Measurements from ENCODE around the gene PTGS2.

PTGS2 gene

DNA sequence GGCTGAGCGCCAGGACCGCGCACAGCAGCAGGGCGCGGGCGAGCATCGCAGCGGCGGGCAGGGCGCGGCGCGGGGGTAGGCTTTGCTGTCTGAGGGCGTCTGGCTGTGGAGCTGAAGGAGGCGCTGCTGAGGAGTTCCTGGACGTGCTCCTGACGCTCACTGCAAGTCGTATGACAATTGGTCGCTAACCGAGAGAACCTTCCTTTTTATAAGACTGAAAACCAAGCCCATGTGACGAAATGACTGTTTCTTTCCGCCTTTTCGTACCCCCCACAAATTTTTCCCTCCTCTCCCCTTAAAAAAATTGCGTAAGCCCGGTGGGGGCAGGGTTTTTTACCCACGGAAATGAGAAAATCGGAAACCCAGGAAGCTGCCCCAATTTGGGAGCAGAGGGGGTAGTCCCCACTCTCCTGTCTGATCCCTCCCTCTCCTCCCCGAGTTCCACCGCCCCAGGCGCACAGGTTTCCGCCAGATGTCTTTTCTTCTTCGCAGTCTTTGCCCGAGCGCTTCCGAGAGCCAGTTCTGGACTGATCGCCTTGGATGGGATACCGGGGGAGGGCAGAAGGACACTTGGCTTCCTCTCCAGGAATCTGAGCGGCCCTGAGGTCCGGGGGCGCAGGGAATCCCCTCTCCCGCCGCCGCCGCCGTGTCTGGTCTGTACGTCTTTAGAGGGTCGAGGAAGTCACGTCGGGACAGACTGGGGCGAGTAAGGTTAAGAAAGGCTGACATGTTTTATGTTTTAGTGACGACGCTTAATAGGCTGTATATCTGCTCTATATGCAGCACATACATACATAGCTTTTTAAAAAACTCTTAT lies at the start of gene PTGS2:
Gene PTGS2 (minus strand): TSS at position 179 of the 817 bp plus-strand sequence. CDS start 133 bp downstream, at position 46.
- no peak for DNase-seq

DNA sequence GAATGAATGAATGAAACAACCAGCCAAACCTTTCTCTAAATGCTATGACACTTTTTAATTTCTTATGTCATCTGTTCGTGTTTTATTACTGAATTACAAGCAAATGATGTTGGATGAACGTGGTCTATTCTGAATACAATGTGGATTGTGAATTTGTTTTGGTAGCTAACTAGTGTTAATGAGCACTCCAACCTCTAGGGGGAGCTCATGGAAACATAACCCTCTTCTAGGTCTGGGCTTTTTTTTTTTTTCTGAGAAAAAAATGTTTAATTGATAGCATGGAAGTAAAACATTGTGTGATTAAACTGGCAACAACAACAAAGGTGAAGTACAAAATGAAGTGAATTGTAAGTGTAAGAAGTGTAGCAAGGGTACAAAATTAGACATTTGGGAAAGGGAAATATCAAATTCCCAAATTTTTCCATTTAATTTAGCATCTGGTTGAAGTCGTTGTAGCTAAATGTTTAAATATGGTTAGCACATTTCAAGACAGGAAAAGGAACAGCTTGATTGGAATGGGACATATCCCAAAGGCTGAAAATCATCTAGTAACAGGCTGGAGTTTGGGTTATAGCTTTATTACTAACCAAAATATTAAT lies 42.6 kb upstream of the PTGS2 start:
- no peak for DNase-seq

DNA sequence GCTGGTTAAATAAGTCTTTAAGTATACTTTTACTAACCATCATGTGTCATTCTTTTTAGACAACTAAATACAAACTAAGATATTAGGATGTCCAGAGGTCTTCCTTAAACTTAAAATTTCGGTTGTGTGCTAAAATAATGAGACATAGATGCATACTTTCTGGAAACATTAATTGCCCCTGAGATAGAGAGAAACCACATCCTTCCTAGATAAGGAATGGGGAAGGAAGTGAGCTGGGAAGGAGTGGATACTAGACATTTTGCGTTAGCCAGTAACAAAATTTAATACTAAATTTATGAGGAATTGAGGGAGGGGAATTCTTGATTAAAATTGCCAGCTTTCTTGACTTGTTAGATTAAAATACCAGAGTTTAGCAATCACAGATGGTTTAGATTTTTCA lies 37.1 kb upstream of the PTGS2 start:
- DNase-seq: no peak

DNA sequence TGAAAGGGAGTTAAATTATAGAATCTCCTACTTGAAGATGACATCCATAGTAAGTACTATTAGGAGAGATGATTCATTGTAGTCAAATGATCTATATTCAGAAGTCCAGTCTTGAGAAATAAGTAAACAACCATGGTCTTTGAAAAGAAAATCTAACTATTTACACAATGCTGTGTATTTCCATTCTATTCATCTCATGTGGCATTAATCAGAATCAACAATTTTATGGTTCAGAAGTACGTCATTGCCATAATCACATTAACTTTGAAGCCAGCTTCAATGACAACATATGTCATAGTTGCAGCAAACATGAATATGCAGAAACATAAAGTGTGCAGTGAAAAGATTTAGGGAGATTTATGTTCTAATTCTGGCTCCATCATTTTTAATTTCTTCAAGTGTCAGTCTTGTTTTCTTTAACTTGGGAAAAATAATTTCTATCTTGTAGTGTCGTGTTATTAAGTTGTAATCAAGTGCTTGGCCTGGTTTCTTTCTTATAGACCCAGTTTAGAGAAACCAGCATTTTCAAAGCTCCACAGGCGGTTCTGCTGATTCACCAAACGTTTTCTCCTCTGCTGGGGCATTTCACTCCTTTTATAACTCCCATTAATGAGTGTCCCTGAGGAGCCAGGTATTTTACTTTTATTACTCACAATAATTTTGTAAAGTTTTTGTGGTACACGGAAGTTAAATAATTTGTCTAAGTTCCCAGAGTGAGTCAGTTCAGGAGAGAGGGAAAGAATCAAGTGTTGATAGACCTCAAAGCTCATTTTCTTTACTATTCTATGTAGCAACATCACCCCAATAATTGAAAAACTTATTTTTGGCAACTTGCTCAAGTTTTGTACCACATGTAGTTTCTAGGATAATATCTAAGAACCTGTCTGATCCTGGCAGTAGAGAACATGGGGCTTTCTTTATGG lies 35.9 kb upstream of the PTGS2 start:
- no peak for DNase-seq

DNA sequence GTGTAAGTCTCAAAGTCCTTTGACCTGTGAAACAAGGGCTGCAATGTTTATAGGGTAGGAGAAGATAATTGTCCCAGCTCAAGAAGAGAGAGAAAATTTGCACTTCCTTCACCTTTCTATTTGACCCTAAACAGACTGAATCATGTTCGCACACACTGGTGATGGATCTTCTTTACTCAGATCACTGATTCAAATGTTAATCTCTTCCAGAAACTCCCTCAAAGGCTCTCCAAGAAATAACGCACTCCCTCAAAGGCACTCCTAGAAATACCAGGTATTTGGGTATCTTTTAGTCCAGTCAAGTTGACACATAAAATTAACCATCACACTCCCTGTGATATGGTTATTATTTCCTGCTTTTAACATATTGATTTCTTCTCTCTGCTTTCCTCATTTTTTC lies 30.5 kb upstream of the PTGS2 start:
- no peak for DNase-seq

DNA sequence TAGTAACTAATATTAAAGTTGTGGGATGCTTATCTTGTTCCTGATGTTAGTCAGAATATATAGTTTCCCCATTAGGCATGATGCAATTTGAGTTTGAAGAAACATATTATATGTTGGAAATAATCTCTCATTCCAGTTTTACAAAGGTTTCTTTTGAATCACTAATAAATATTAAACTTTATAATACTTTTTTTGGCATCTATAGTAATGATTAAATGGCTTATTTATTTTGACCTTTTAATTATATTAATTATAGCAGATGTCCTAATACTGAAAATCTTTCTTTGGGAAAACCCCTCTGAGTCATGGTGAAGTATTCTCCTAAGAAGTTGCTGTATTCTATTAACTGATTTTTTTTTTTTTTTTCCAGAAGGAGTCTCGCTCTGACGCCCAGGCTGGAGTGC lies 28.5 kb upstream of the PTGS2 start:
- no peak for DNase-seq

DNA sequence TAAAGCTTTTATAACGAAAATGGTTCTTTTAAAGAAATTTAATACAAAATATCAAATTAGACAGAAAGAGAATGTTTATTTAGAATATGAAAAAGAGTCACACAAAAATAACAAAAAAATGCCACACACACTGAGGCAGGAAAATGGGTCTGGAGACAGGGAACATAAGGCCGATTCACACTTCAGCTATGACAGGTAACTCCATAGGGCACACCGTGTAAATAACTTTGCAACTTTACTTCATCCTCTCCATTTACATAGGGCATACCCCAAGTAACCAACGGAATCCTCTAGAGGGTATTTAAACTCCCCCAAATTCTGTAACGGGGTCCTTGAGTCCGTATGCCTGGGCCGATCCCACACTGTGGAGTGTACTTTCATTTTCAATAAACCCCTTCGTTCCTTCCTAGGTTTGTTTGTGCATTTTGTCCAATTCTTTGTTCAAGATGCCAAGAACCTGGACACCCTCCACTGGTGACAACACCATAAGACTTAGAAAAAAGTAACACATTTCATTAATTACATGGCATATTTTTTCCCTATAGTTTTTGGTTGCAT lies 23.1 kb upstream of the PTGS2 start:
- DNase-seq: no peak

DNA sequence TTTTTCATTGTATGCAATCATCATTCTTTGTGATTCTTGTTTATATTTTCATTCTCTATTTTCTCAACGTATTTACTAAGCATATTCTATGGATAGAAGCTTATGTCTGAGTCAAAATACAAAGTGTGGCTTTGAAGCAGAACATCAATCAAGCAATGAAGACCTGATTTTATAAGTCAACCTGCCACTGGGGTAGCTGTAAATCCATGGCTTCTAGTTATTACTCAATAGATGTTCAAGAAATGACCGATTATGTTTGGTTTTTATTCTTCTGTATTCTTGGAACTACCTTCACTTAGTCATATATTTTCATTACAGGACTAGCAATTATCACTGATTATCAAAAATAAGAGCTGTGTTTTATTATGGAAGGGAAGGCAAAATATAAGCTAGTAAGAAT lies 20.5 kb upstream of the PTGS2 start:
- no peak for DNase-seq

DNA sequence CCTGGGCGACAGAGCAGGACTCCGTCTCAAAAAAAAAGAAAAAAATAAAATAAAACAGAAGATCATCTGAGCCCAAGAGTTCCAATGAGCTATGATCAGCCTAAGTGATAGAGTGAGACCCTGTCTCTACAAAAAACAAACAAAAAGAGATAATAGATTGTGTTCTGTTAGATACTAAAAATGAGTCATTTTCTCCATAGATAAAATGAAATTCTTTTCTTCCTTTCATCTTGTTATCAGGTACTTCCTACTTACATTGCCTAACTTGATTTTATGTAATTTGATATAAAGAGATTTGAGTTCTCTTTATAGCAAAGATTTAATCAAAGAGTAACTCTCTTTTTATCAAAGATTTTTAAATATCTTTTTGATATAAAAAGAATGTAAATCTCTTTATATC lies 19.3 kb upstream of the PTGS2 start:
- no peak for DNase-seq

DNA sequence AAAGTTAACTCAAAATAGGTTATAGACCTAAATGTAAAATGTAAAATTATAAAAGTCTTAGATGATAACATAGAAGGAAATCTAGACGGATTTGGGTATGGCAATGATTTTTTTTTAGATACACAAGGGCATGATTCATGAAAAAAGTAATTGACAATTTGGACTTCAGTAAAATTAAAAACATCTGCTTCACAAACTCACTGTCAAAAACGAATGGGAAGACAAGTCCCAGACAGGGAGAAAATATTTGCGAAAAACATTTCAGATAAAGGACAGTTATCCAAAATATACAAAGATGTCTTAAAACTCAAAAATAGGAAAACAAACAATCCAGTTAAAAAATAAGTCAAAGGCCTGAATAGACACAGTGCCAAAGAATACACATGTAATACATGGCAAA lies 9.7 kb upstream of the PTGS2 start:
- DNase-seq: no peak

DNA sequence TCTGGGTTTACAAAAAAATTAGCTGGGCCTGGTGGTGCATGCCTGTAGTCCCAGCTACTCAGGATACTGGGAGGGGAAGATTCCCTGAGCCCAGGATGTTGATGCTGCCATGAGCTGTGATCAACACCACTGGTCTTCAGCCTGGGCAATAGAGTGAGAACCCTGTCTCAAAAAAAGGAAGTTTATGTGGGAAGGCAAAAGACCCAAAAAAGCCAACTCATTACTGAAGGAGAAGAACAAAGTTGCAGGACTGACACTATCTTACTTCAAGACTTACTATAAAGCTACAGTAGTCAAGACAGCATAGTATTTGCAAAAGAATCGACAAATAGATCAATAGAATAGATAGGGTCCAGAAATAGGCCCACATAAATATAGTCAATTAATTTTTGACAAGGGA lies 9.2 kb upstream of the PTGS2 start:
- no peak for DNase-seq

DNA sequence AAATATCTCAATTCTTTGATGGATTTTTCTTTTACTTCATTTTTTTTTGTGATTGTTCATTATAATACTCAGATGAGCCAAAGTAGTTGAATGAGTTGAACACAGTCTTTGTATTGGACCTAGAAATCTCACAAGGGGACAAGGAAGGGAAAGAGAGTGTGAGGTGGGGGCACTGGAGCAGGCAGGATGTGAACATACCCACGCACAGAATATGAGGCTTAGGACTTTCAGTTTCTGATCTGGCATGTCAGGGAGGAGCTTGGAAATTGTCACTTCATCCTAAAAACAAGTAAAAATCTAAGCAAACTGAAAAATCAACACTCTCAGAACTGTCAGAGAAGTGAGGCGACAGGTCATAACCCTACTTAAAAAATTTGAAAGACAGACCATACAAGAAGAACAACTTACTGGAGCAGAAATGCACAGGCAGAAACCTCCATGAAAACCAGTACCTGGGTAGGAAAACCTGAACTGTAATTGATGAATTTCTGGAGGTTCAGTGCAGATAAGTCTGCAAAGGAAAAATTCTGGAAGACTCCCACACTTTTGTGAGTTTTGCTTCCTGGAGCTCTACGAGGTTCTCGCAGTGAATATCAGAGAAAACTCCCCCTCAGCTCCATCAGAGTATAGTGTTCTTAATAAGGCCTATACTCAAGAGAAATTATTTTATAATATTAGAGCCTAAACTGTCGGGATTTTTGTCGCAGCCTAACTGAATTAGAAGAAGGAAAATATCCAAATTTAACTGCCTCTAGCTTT lies 3.6 kb upstream of the PTGS2 start:
- no peak for DNase-seq

DNA sequence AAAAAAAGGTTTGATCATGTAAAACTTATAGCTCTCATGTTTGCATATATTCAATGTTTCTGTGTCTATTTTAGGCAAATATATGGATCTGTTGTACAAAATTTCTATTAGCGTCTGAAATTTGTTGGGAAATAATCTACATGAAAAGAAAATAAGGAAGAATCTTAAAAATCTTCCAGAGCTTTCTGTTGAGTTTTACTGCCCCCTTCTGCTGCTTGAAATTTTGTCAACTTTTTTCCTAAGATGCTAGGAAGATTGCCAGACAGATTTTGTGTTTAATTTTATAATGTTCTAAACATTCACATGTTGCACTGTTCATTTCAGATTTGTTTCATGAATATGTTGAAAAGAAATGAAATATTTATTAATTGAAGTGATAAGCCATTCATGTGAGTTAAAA lies 2.5 kb upstream of the PTGS2 start:
- no peak for DNase-seq

DNA sequence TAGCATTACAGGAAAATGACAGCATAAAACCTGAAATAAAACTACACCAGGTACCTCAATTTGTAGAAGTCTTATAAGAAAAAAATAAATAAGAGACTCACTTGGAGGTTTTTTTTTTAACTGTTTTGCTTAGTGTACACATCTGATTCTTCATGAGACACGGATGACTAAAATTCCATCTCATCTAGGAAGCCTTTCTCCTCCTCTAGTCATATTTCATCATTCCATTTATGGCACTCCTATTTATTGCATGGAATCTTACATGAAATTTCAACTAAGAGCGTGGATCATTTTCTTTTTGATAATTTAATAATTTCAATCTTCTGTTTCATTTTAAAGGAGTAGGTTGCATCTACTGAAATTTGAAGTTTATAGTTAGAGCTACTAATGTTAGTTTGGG lies 1.6 kb upstream of the PTGS2 start:
- DNase-seq: no peak

DNA sequence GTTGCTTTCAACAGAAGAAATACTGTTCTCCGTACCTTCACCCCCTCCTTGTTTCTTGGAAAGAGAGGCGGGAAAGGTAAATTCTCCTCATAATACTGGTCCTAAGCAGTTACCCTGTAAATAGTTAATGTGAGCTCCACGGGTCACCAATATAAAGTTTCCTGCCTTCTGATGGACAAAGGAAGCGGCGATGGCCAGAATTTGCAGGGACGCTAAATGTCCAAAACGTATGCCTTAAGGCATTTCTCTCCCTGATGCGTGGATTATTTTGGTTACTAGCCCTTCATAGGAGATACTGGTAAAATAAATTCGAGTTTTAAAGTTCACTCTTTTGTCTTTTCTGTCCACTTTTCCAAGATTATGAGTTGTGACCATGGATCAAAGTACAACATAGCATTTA lies 898 bp upstream of the PTGS2 start:
- DNase-seq: no peak

DNA sequence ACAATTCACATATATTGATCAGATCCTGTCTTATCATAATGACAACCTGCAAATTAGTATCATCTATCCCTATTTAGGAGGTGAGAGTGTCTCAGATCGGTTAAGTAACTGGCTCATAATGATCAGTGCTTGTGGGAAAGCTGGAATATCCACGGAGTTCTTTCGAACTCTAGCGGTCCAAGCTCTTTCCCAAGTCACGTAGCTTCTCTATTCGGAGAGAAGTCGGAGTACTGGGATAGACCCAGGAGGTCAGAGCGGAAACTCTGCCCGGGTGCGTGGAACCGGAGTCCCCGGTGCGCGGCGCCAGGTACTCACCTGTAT lies 339 bp downstream of the PTGS2 start:
- no peak for DNase-seq

DNA sequence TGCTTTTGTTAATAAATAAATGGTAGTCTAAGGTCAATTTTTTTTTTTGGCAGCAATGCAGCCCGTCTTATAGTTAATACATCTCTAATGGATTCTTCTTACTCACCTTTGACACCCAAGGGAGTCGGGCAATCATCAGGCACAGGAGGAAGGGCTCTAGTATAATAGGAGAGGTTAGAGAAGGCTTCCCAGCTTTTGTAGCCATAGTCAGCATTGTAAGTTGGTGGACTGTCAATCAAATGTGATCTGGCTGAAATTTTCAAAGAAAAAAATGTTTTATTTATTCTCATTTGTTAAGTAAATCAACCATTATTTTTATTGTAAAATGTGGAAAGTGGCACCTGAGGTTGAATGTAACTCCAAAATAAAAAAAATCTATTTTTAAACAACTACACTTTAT lies 2.1 kb downstream of the PTGS2 start:
- no peak for DNase-seq

DNA sequence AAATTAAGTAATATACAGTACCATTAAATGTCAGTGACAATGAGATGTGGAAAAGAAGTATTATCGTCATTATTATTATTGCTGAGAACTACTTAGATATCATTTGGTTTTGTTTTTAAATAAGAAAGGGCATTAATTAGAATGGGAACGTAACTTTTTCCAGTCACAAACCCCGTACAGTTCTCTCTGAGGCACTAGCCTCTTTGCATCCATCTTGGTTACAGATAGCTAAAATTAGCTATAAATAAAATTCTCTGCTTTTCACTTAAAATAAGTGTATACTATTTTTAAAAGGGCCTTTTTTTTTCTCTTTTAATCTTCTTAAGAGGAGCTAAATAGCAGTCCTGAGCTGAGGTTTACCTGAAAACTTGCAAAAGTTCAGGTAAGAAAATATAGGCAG lies 7.6 kb downstream of the PTGS2 start:
- no peak for DNase-seq

DNA sequence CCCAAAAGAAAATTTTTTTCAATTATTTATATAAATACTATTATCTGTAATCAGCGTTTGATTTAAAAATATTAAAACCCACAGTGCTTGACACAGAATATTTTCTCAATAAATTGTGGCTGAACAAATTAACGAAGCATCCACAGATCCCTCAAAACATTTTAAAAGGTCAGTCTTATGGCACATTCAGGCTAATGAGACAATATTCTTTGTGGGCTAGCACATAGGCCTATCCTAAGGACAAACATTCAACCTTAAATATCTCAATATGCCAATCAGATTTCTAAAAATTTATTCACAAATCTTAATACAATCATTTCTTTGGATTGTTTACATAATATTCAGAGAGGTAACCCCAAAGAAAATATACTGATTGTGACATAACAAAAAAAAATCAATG lies 8.1 kb downstream of the PTGS2 start:
- DNase-seq: no peak

DNA sequence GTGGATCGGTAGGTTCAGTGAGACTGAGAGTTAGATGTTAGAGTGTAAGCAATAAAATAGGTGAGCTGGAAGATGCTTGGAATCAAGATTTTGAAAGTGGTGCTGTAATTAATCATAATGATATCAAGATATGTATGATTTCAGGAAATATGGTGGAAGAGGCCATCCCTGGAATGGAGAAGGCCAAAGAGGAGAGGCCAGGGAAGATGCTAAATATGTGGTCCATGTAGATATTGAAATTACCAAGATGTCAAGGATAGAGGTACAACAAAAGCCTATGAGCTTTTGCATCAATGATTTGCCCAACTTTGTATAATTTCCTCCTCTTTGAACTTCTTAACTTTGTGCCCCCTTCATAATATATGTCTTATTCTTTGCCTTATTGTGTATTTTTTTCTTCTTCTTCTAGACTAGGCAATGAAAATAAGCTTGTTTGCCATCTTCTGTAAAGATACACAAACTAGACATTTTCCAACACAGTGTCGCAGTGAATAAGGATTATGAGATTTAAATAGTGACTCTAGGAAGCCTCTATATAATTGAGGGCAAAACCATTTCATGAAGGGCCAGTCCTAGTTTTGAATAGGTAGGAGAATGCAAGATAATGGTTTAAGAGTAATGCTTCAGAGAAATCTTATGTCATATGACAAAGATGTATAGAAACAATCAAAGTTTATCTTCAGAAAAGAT lies 8.9 kb downstream of the PTGS2 start:
- DNase-seq: no peak

DNA sequence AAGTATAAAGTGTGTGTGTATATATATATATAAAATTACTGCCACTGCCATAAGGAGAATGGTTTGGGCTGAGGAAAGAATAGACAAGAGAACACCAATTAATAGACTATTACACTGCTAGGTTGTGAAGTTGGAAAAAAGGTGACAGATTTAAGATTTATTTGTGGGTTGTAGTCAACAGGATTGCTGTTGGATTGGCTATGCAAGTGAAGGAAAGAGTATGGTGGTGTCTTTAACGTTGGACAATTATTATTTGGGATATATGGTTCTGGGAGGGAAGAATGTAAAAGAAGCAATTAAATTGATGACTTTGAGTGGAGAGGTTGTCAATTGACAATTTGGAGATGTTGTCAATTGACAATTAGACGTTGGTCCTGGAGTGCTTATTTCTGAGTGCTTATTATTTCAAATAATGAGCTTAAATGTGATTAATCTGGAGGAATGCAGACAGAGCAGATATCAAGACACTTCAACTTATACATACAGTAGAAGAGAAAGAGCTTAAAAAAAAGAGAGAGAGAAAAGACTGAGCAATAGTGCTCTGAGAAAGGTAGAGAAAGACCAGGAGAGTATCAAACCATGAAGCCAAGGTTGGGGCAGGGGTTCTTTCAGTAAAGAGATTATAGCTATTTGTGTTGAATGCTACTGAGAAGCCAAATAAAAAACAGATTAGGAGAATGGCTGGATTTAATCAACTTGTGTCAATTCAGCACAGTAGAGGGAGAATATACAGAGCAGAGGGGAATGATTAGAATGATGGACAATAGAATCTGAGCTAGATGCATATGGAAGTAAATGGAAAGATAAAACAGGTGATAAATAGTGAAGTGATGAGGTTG lies 9.7 kb downstream of the PTGS2 start:
- no peak for DNase-seq

Data from activated CD4-positive, CD25-positive, alpha-beta regulatory T cell (primary cell).